NCI-H1048 (cell line): ENCODE measurements around the gene CEP170.
"Not testable (repeated sequence)": the region's sequence is repeated elsewhere in the genome, so short reads cannot be mapped to it uniquely, and the experiment has no call there.

ENCODE experiments used
- DNase-seq: peaks from one replicate; lab custom pipeline; 2025; lab: John Stamatoyannopoulos, UW

The CEP170 gene

GRCh38 chr1:243173758-243174369 is 81.2 kb downstream of the CEP170 start:
- DNase-seq: not testable (repeated sequence)

GRCh38 chr1:243164911-243165310 is 90.2 kb downstream of the CEP170 start:
- DNase-seq: not testable (repeated sequence)

- DNase-seq: not testable (repeated sequence)
Measured at GRCh38 chr1:243150906-243151305, 104.2 kb downstream of the CEP170 start.

GRCh38 chr1:243149120-243149519 is 106.0 kb downstream of the CEP170 start:
- DNase-seq: not testable (repeated sequence)

GRCh38 chr1:243147351-243147750 is 107.7 kb downstream of the CEP170 start:
- DNase-seq: not testable (repeated sequence)

- not testable (repeated sequence) for DNase-seq
Measured at GRCh38 chr1:243140498-243140897, 114.6 kb downstream of the CEP170 start.

- not testable (repeated sequence) for DNase-seq
Measured at GRCh38 chr1:243122876-243123409, 132.1 kb downstream of the CEP170 start.

- DNase-seq: not testable (repeated sequence)
Measured at GRCh38 chr1:243121939-243122338, 133.1 kb downstream of the CEP170 start.

GRCh38 chr1:243118601-243119322 is 136.3 kb downstream of the CEP170 start:
- DNase-seq: not testable (repeated sequence)

- DNase-seq: not testable (repeated sequence)
Measured at GRCh38 chr1:243116187-243116586, 138.9 kb downstream of the CEP170 start.

GRCh38 chr1:243114769-243115168 is 140.3 kb downstream of the CEP170 start:
- not testable (repeated sequence) for DNase-seq

- not testable (repeated sequence) for DNase-seq
Measured at GRCh38 chr1:243114059-243114713, 140.9 kb downstream of the CEP170 start.

GRCh38 chr1:243107171-243107570 is 147.9 kb downstream of the CEP170 start:
- DNase-seq: not testable (repeated sequence)

- not testable (repeated sequence) for DNase-seq
Measured at GRCh38 chr1:243105652-243106332, 149.3 kb downstream of the CEP170 start.

- DNase-seq: not testable (repeated sequence)
Measured at GRCh38 chr1:243105104-243105503, 150.0 kb downstream of the CEP170 start.

- not testable (repeated sequence) for DNase-seq
Measured at GRCh38 chr1:243104452-243104851, 150.6 kb downstream of the CEP170 start.

GRCh38 chr1:243101551-243102050 is 153.5 kb downstream of the CEP170 start:
- DNase-seq: not testable (repeated sequence)

GRCh38 chr1:243087368-243087767 is 167.7 kb downstream of the CEP170 start:
- DNase-seq: not testable (repeated sequence)
